ENCODE data around the gene INSC. TPM values are rescaled to one million over a fixed set of nuclear protein-coding genes. Genes with fewer than 3 reads are reported as not detected.

Gene INSC
- total RNA-seq, 1 experiment from 2014 or later = 0.17 TPM

DNA sequence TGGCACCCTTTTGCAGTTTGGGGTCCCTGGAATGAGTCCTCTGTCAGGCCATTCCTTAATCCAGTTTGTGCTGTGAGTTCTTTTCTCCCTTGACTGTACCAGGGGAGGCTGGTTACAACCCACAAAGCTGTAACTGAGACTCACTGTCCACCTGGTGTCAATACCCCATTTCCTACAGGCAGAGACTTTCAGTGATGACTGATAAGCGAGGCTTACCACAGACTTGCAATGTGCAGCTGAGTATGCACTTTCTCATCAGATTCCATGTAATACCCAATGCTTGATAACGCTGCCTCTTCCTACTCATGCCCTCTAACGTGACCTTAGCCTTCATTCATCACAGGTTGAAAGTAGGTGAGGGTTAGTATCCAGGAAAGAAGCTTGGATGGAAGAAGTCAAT is 120.1 kb downstream of the INSC start:
- ATAC-seq = no peak
- RAD21 ChIA-PET (ENCODE audit: low non-redundant PET in 1 of 2, low total read pairs in 2 of 2, uncharacterized antibody in 2 of 2, unreplicated experiment in 2 of 2) = no interaction called here

More for the DNA sequence above, 120.1 kb downstream of the INSC start:
- ChIA-PET POLR2A (no interaction called here), CTCF (no interaction called here)
- Histone ChIP-seq H3K9me3 (ENCODE audit: control insufficient read depth in 1 of 2, insufficient read depth in 1 of 2, low read depth in 1 of 2, low read length in 2 of 2) (no peaks in the 10 kb centered on the region), H3K4me2 (ENCODE audit: low read length) (no peak overlapping the region), H3K9ac (ENCODE audit: low read length) (no peak overlapping the region), H3K4me1 (ENCODE audit: control insufficient read depth in 1 of 2, insufficient read depth in 2 of 2, low read length in 2 of 2) (no peaks in the 10 kb centered on the region), H3K4me3 (replicated peaks in 1 of 2; ENCODE audit: low read depth in 1 of 2, low read length in 2 of 2) (no peak overlapping the region), H3K36me3 (ENCODE audit: control insufficient read depth in 1 of 2, insufficient read depth in 2 of 2, low read length in 2 of 2) (no peaks in the 10 kb centered on the region), H3K9me2 (ENCODE audit: insufficient read depth) (no peaks in the 10 kb centered on the region), H4K20me1 (ENCODE audit: insufficient read depth) (no peaks in the 10 kb centered on the region), H3K27me3 (ENCODE audit: insufficient read depth, low read length) (no peaks in the 10 kb centered on the region), H3K27ac (ENCODE audit: low read depth, low read length) (no peak overlapping the region), H2AFZ (ENCODE audit: low read depth, low read length, poor library complexity, severe bottlenecking) (no peak overlapping the region), H3K79me2 (ENCODE audit: insufficient read depth, low read length) (no peaks in the 10 kb centered on the region)
- TF ChIP-seq, protein P1, sequence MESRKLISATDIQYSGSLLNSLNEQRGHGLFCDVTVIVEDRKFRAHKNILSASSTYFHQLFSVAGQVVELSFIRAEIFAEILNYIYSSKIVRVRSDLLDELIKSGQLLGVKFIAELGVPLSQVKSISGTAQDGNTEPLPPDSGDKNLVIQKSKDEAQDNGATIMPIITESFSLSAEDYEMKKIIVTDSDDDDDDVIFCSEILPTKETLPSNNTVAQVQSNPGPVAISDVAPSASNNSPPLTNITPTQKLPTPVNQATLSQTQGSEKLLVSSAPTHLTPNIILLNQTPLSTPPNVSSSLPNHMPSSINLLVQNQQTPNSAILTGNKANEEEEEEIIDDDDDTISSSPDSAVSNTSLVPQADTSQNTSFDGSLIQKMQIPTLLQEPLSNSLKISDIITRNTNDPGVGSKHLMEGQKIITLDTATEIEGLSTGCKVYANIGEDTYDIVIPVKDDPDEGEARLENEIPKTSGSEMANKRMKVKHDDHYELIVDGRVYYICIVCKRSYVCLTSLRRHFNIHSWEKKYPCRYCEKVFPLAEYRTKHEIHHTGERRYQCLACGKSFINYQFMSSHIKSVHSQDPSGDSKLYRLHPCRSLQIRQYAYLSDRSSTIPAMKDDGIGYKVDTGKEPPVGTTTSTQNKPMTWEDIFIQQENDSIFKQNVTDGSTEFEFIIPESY (IDR thresholded peaks at IDR 0.05; ENCODE audit: extremely low read depth, insufficient replicate concordance, low read length) = no peak
- TF ChIP-seq CEBPB (IDR thresholded peaks at IDR 0.05; ENCODE audit: low read depth) (no peak), ZNF274 (IDR thresholded peaks at IDR 0.05; ENCODE audit: low read depth, low read length) (no peak), EGR1 (IDR thresholded peaks at IDR 0.05; ENCODE audit: low read depth) (no peak), ELF1 (IDR thresholded peaks at IDR 0.05; ENCODE audit: borderline replicate concordance, low read depth) (no peak), YY1 (IDR thresholded peaks at IDR 0.05; ENCODE audit: extremely low read depth, insufficient replicate concordance, low read depth, low read length) (no peak), ZFX (IDR thresholded peaks at IDR 0.05) (no peak)
- TF ChIP-seq, protein P2, sequence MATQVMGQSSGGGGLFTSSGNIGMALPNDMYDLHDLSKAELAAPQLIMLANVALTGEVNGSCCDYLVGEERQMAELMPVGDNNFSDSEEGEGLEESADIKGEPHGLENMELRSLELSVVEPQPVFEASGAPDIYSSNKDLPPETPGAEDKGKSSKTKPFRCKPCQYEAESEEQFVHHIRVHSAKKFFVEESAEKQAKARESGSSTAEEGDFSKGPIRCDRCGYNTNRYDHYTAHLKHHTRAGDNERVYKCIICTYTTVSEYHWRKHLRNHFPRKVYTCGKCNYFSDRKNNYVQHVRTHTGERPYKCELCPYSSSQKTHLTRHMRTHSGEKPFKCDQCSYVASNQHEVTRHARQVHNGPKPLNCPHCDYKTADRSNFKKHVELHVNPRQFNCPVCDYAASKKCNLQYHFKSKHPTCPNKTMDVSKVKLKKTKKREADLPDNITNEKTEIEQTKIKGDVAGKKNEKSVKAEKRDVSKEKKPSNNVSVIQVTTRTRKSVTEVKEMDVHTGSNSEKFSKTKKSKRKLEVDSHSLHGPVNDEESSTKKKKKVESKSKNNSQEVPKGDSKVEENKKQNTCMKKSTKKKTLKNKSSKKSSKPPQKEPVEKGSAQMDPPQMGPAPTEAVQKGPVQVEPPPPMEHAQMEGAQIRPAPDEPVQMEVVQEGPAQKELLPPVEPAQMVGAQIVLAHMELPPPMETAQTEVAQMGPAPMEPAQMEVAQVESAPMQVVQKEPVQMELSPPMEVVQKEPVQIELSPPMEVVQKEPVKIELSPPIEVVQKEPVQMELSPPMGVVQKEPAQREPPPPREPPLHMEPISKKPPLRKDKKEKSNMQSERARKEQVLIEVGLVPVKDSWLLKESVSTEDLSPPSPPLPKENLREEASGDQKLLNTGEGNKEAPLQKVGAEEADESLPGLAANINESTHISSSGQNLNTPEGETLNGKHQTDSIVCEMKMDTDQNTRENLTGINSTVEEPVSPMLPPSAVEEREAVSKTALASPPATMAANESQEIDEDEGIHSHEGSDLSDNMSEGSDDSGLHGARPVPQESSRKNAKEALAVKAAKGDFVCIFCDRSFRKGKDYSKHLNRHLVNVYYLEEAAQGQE (IDR thresholded peaks at IDR 0.05; ENCODE audit: low read depth) = no peak
- TF ChIP-seq, protein P3, sequence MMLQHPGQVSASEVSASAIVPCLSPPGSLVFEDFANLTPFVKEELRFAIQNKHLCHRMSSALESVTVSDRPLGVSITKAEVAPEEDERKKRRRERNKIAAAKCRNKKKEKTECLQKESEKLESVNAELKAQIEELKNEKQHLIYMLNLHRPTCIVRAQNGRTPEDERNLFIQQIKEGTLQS (IDR thresholded peaks at IDR 0.05) = no peak
- no peak for DNase-seq (ENCODE audit: low read depth, low spot score)
- intact Hi-C loops (cut with micrococcal nuclease) = no loop called here
- no TSS peak for BruUV-seq (replicated peaks)

Data from HCT116 (cell line).